ENCODE results near the gene NEMP2. TPM values are rescaled to one million over a fixed set of nuclear protein-coding genes. Genes with fewer than 3 reads are reported as not detected.
"Not testable (repeated sequence)": the region's sequence is repeated elsewhere in the genome, so short reads cannot be mapped to it uniquely, and the experiment has no call there.

Gene NEMP2
- total RNA-seq, 1 donor from 2014 or later = 7.9 TPM

DNA sequence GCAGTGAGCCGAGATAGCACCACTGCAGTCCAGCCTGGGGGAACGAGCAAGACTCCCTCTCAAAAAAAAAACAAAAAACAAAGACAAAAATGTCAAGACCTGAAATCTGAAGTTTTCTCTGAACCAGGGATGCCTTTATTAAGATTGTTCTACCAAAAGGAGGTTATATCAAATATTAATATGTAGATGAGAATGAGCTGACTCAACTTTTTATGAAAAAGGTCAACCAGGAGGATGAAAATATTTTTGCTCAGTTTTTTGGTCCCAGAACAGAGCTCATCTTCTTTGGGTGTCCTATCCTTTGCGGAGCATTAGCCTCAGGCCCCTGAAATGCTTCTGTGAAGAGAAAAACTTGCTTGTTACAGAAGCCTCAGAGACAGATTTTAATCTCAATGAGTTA, 44.0 kb downstream of the NEMP2 start:
- DNase-seq (ENCODE audit: low read depth) = no peak

GRCh38 chr2:190489475-190489874, 45.0 kb downstream of the NEMP2 start:
- DNase-seq (ENCODE audit: low read depth) = no peak

DNA sequence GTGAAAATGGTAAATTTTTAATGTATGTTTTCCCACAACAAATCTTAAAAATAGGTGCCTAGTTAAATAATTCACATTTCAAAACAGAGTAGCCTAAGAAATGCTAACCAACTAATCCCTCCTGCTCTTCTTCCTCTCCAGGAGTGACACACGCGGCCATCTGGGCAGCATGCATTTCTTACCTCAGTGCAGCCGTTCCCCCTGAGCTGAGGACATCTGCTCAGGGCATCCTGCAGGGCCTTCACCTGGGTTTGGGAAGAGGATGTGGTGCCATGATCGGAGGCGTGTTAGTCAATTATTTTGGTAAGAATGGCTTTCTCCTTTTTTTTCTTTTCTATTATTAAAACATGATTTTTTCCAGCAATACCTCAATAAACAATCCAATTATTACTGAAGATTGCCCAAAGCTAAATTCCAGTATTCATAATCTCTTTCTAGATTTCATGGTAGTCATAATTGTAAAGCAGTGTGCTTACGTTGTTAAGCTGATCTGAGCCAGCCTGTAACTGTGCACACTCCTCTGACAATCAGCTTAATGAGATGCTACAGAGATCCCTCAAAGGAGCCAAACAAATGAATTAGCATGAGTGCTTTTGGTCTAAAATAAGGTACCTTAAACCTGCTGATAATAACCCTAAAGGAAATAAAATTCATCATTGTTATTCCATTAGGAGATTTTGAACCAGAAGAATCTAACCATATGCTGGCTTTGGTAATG, 45.8 kb downstream of the NEMP2 start:
- DNase-seq (ENCODE audit: low read depth) = no peak

- DNase-seq (ENCODE audit: low read depth) = no peak
Observed at GRCh38 chr2:190486037-190486623, 48.4 kb downstream of the NEMP2 start.

GRCh38 chr2:190482451-190482850, 52.1 kb downstream of the NEMP2 start:
- DNase-seq (ENCODE audit: low read depth) = no peak

DNA sequence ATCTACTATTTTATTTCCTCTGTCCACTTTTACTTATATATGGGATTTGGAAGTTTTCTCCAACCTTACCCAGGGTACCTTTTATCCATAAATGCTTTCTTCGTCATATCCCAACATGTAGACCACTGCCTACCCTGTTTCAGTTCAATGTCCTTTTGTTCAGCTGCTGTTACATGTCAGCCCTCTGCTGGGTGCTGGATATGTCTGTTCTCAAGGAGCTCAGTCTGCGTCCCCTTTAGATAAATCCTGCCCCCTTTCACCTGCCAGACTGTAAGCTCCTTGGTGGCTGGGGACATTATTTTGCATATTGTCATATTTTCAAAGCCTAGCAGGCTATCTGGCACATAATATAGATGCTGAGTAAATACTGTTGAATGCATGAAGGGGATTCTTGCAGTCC, 53.2 kb downstream of the NEMP2 start:
- no peak for DNase-seq (ENCODE audit: low read depth)

GRCh38 chr2:190478572-190479195, 55.8 kb downstream of the NEMP2 start:
- no peak for DNase-seq (ENCODE audit: low read depth)

DNA sequence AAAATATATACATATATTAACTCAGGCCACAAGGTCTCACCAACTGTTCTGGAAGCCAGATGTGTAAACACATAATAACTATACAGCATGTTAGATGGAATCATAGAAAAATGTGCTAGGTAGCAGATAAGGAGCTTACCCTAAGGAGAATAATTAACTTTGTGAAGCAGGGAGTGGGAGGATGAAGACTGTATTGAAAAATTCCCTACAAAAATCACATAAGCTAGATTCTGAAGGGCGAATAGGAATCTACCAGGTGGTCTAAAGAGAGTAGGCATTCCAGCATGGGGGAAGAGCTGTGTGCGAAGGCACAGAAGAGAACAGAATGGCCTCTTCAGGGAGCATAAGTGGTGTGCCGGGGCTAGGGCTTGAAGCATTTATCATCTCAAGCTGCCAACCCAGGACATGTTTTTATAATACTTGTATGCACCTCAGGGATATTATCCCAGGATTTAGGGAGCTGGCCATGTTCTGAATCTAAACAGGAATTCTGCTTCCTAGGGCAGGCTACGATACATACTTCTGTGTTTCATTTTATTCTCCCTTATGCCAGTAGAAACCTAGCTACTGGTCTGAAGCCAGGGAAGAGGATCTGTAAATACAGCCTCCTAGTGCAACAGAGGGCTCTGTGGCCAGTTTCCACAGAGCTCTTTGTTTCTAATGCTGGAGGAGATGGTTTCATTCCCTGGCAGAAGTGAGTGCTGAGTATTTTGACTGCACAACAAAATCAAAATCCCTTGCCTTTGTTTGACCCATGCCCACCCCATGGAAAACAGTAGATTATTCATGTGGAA, 56.7 kb downstream of the NEMP2 start:
- peak; percentile 28 for DNase-seq (ENCODE audit: low read depth)

DNA sequence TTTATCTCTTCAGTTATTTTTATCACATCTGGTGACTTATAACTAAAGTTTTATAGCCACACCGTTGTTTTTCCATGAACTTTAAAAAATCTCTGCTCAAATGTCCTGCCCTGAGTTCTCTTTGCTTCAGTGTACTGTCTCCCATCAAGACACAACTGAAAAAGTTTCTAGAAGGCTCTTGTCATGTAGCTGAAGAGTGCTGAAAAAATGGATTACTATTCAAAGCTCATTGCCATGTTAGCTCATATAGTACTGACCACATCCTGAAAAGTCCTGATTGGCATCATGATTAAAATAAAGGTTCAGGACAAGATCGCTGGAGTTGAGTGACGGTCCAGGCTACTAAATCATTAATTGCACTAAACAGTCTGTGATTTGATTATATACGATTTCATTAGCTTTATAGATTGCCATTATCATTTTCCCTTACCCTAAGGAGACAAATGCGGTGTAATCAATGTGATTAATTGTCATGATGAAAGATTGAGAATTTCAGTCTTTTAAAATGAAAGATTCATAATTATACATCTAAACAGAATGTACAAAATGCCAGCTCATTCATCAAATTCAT, 64.2 kb downstream of the NEMP2 start:
- no peak for DNase-seq (ENCODE audit: low read depth)

DNA sequence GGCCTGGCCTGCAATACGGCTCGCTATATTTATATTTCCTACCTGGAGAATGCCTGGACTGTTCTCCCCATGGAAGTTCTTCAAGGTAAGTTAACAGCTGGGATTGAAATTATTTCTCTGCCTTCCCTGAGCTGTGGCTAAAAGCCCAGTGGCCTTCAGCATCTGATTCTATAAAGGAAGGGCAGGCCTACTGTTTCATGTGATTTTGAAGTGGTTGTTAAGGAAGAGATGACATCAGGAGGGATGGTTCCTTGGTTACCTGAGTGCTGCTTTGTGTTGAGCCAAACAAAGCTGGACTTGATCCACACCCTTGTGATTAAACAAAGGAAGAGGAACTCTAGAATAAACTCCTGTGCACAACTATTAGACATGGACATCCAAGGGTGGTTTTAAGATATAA, 64.8 kb downstream of the NEMP2 start:
- DNase-seq (ENCODE audit: low read depth) = peak; percentile 85

DNA sequence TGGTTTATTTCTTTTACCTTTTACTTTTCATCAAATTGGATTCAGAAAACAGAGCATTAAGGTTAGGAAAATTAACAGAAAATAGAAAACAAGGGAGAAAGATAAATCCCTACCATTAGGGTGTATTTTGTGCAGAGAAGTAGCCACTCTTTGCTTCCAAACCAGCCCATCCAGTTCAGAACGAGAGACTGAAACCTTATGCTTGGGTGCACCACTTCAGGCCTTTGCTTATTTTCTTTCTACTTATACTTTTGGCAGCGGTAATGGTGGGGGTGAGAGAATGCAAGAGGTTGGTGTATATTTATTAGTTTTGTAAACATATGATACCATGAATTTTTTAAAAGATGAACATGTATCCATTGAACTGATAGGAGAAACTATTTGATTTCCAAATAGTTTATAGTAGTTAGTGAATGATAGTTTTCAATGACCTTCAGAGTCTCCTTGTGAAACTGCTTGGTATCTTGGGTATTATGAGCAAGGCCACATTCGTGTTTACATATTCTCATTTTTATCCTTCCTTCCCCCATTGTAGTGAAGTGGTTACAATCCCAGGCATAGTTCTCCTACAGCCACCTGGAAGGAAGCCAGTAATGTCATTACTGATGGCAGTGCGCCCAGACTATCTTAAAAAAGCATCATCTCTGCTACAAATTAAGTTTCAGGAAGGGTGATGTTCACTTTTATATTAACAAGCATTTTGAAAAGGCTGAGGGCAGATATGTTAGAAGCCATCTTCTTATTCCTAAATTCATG, 65.5 kb downstream of the NEMP2 start:
- DNase-seq (ENCODE audit: low read depth) = peak; percentile 85

DNA sequence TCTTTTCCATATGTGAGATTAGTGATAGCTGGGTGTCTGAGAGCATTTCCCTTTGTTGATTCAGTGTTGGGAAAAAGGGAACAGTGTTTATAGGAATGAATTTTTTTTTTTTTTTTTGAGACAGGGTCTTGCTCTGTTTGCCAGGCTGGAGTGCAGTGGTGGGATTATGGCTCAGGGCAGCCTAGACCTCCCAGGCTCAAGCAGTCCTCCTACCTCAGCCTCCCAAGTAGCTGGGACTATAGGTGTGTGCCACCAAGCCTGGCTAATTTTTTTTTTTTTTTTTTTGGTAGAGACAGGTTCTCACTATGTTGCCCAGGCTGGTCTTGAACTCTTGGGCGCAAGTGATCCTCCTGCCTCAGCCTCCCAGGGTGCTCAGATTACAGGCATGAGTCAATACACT, 66.2 kb downstream of the NEMP2 start:
- not testable (repeated sequence) for DNase-seq (ENCODE audit: low read depth)

GRCh38 chr2:190467575-190468083, 66.9 kb downstream of the NEMP2 start:
- DNase-seq (ENCODE audit: low read depth) = peak; percentile 51

- DNase-seq (ENCODE audit: low read depth) = peak; percentile 40
Observed at GRCh38 chr2:190466819-190467446, 67.6 kb downstream of the NEMP2 start.

GRCh38 chr2:190465060-190465459, 69.5 kb downstream of the NEMP2 start:
- no peak for DNase-seq (ENCODE audit: low read depth)

DNA sequence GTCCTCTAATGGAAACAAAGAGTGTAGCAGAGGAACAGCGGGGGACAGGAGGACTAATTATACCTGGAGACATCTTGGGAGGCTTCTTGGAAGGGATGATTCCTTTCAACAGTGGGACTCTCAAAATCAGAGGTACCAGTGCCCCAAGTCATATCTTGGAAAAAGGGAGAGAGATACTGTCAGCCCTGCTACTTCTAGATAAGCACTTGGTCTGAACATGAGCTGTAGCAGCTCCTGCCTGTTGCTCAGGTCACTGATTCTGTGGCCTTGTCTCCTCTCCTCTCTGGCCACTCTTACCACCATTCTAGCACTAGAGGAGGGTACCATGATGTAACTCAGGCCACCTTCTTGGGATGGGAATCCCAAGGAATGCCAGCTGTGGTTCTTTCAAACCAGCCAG, 71.9 kb downstream of the NEMP2 start:
- no peak for DNase-seq (ENCODE audit: low read depth)

- DNase-seq (ENCODE audit: low read depth) = no peak
Observed at GRCh38 chr2:190462181-190462580, 72.3 kb downstream of the NEMP2 start.

DNA sequence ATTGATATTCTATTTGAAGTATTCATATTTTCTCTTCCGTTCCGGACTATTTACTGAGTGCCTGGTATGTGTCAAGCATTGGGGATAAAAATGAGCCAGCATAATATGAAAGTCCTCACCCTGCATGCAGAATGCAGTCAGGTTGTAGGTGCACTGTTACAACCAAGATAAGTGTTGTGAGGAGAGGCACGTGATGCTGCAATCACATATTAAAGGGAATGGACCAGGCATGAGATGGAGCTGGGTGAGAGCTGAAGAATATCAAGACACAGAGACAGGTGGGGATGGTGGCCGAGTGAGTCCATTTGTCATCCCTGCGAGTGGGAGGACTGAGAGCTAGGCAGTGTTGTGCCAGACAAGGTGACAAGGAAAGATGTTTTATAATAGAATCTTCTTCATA, 74.0 kb downstream of the NEMP2 start:
- no peak for DNase-seq (ENCODE audit: low read depth)

- no peak for DNase-seq (ENCODE audit: low read depth)
Observed at GRCh38 chr2:190459881-190460280, 74.6 kb downstream of the NEMP2 start.

GRCh38 chr2:190458352-190459107, 76.0 kb downstream of the NEMP2 start:
- DNase-seq (ENCODE audit: low read depth) = no peak
